ENCODE results near the gene RIN3. TPM values are rescaled to one million over a fixed set of nuclear protein-coding genes. Genes with fewer than 3 reads are reported as not detected.
"Not testable (repeated sequence)": the region's sequence is repeated elsewhere in the genome, so short reads cannot be mapped to it uniquely, and the experiment has no call there.

RIN3 gene
- polyA plus RNA-seq, 4 donors, result 5.6 to 7.6 (median 6.7) TPM

DNA sequence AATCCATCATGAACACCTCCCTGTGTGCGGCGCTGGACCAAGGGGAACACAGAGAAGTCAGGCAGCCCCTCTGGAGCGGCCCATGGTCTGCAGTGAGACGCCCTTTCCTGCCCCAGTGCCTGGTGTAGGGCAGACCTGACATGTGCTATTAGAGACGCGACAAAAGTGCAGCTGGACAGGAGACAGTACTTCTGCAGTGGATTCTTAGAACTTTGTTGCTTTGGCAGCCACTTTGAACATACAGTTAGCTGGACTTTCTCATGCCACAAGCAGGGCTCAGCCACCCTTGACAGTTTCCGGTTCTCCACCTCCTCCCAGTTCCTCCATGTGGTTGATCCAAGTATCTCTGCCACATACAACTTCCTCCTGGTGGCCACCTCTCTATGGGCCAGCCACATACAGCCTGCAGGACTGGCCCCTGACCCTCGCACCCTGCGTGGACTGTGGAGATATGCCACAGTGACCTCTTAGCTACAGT lies 188.9 kb downstream of the RIN3 start:
- DNase-seq (ENCODE audit: low read depth in 4 of 4, low spot score in 2 of 4), result no peak

DNA sequence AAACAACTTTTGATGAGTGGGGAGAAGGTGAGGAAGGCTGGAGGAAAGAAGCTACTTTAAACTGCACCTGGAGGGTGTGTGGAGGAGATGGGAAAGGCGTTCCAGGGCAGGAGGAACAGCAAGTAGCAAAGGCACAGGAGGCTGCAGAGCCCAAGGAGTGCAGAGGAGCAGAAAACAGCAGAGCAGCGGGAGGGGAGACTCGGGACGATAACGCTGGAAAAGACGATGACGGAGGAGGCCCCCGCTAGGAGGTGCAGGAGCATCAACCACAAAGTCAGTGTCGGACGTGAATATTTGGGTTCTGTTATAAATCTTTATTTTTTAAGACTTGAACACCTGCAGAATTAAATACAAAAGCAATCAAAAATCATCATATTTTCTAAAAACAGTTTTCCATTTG lies 189.9 kb downstream of the RIN3 start:
- DNase-seq (ENCODE audit: low read depth in 4 of 4, low spot score in 2 of 4), result no peak

DNA sequence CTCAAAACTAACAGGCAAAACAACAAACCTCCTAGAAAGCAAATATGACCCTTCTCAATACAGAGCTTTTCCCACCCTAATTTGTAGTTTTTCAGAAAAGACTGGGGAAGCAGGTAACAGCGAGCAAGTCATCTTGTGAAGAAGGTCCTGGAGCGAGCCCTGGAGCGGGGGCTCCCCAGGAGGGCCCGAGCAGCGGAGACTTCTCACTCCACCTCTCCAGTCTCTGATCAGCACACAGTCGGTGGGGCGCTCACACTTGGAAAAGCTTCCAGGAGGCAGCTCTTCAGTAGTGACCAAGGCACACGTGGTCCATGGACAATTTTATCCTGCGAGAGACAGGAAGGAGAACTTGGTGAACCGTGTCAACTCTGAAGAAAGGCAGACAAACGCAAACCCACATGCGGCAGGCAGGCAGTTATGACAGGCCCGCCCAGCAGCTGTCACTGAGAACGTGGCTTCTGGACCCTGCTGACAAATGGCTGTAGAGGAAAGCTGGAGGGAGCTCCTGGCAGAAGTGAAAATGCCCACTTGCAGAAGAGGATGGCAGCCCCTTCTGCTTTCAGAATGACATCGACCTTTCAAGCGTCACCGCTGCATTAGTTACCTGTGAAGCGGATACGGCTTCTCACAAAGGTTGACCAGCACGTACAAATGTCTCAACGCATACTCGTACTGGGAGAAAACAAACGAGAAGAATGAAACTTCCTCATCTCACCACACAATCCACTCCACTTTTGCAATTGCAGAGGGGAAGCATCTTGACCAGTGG lies 190.6 kb downstream of the RIN3 start:
- DNase-seq (ENCODE audit: low read depth in 4 of 4, low spot score in 2 of 4), result no peak

DNA sequence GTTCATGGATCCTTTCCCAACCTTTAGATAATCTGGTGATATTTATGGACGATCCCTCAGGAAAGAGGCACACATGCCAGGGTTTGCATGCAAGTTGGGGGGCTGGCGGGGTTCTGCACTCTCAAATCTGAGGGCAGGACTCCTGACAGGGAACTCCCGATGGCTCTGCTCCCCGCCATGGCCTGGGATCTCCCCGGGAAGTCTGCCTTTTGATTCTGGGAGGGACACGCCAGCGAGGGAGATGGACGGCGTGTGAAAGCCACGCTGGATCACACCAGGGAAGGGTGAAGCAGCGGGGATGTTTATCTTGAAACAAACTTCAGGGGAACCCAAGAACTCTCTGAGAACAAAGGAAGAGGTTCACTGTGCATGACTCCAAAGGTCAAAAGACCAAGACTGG lies 191.2 kb downstream of the RIN3 start:
- no peak for DNase-seq (ENCODE audit: low read depth in 4 of 4, low spot score in 2 of 4)

DNA sequence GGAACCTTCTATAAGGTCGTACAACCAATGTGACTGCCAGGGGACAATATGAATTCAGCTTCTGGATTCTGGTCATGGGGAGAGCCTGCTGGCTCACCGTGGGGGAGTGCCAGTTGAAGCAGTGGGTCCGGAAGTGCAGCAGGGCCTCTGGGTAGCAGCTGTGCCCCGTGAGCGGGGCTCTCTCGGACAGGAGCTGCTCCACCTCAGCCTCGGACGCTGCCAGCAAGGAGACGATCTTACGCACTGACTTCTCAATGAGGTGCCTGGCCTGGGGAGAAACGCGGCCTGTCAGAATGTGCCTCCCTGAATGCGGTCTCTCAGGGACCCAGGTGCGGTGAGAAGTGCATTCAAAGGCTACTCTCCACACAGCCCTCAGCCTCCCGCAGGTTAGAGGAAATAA lies 192.8 kb downstream of the RIN3 start:
- no peak for DNase-seq (ENCODE audit: low read depth in 4 of 4, low spot score in 2 of 4)

- no peak for DNase-seq (ENCODE audit: low read depth in 4 of 4, low spot score in 2 of 4)
These were observed 195.9 kb downstream of the RIN3 start for GRCh38 chr14:92709340-92710000.

GRCh38 chr14:92710001-92710341 lies 196.4 kb downstream of the RIN3 start:
- no peak for DNase-seq (ENCODE audit: low read depth in 4 of 4, low spot score in 2 of 4)

- DNase-seq (ENCODE audit: low read depth in 4 of 4, low spot score in 2 of 4), result no peak
These were observed 198.5 kb downstream of the RIN3 start for GRCh38 chr14:92711976-92712653.

- no peak for DNase-seq (ENCODE audit: low read depth in 4 of 4, low spot score in 2 of 4)
These were observed 199.1 kb downstream of the RIN3 start for GRCh38 chr14:92712654-92713051.

- not testable (repeated sequence) for DNase-seq (ENCODE audit: low read depth in 4 of 4, low spot score in 2 of 4)
These were observed 201.2 kb downstream of the RIN3 start for GRCh38 chr14:92714739-92715307.

DNA sequence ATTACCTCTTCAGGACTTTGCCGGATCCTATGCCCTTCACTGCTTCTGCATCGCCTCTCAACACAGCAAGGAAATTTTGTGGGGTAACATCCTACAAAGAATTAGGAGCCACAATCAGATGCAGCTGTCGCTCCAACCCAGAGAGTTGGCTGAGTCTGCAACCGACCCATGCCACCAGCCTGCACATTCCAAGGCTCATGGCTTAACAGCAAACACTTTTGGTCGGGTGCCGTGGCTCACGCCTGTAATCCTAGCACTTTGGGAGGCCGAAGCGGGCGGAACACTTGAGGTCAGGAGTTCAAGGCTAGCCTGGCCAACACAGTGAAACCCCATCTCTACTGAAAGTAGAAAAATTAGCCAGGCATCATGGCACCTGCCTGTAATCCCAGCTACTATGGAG lies 202.6 kb downstream of the RIN3 start:
- DNase-seq (ENCODE audit: low read depth in 4 of 4, low spot score in 2 of 4), result no peak

GRCh38 chr14:92717571-92718042 lies 204.0 kb downstream of the RIN3 start:
- DNase-seq (ENCODE audit: low read depth in 4 of 4, low spot score in 2 of 4), result no peak

GRCh38 chr14:92718664-92719063 lies 205.1 kb downstream of the RIN3 start:
- no peak for DNase-seq (ENCODE audit: low read depth in 4 of 4, low spot score in 2 of 4)

DNA sequence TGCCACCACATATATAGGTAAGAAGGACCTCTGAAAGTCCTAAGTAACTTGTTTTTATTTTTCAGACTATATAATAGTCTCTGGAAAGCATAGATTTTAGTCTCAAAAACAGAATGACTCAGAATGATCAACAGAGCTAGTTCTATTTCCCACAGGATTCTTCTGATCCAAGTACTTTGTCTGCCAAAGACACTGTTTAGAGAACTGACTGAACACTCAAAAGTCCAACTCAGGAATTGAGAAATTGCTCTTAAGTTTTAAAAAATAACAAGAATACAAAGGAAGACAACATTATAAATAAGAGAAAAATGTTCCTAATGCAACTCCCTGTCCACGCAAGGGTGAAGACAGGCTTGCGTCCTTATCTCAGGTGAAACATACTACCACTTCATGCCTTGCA lies 205.8 kb downstream of the RIN3 start:
- DNase-seq (ENCODE audit: low read depth in 4 of 4, low spot score in 2 of 4), result no peak

GRCh38 chr14:92719890-92720323 lies 206.3 kb downstream of the RIN3 start:
- no peak for DNase-seq (ENCODE audit: low read depth in 4 of 4, low spot score in 2 of 4)

- no peak for DNase-seq (ENCODE audit: low read depth in 4 of 4, low spot score in 2 of 4)
These were observed 211.1 kb downstream of the RIN3 start for GRCh38 chr14:92724516-92725340.

DNA sequence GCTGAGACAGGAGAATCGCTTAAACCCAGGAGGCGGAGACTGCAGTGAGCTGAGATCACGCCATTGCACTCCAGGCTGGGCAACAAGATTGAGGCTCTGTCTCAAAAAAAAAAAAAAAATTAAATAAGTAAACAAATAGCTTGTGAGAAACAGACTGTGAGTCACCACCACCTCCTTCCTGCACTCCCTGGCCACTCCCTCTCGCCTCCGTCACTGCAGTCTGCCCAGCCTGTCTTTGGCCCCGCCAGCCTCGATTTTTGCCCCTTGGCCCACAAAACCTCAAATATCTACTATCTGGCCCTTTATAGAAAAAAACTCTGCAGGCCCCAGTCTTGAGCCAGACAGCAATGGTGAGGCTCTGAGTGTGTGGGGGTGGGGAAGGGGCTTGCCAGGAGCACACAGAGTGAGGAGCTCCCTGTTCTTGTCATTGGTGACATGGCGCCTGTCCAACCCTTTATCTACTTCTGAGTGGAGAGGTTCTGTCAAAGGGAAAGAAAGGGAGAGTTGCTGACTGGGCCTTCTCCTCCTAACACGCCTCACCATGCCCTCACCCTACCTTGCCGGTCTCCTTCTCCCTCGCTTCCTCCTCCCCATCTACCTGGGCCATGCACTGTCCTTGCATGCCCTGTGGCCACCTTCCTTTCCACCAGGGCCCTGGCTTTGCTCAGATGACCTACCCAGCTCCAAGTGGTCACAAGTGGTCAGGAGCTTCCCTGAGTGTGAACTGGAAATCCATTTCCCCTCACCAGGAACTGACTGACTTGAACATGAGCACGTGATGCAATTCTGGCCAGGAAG lies 212.8 kb downstream of the RIN3 start:
- no peak for DNase-seq (ENCODE audit: low read depth in 4 of 4, low spot score in 2 of 4)

DNA sequence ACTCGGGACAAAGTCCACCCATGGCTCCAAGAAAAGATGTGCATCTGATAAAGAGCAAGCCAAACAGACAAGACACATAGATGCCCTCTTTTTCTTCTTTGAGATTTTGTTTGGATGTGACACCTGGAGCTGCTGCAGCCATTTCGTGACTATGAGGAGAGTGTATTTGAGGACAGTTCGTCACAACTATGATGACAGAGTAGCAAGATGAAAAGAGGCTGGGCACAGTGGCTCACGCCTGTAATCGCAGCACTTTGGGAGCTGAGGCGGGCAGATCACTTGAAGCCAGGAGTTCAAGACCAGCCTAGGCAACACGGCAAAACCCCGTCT lies 213.3 kb downstream of the RIN3 start:
- no peak for DNase-seq (ENCODE audit: low read depth in 4 of 4, low spot score in 2 of 4)

GRCh38 chr14:92728759-92729364 lies 215.3 kb downstream of the RIN3 start:
- DNase-seq (ENCODE audit: low read depth in 4 of 4, low spot score in 2 of 4), result no peak
